Endodermal cell (in vitro differentiated cells): ENCODE results near the gene GPM6B. TPM values are rescaled to one million over a fixed set of nuclear protein-coding genes. Genes with fewer than 3 reads are reported as not detected.

ENCODE experiments used
- DNase-seq: peaks from one replicate; pipeline ENCODE4 v3.0.0-alpha.2; 2017
- H3K27ac ChIP-seq: 2 replicates; pipeline ENCODE4 v1.5.1; 2013; ENCODE audit warnings: mild to moderate bottlenecking, low read depth, low read length, moderate library complexity
- H3K27me3 ChIP-seq: 2 replicates; pipeline ENCODE4 v1.6.1; 2013; ENCODE audit warnings: mild to moderate bottlenecking, low read length, moderate library complexity; ENCODE audit not compliant: insufficient read depth, control insufficient read depth, poor library complexity, severe bottlenecking
- H3K36me3 ChIP-seq: 2 replicates; pipeline ENCODE4 v1.7.0; 2013; ENCODE audit warnings: mild to moderate bottlenecking, low read length, moderate library complexity; ENCODE audit not compliant: control insufficient read depth, insufficient read depth
- H3K4me1 ChIP-seq: one replicate; pipeline ENCODE4 v1.7.0; 2013; ENCODE audit warnings: low read length; ENCODE audit not compliant: control insufficient read depth, insufficient read depth
- H3K4me3 ChIP-seq: 2 replicates; pipeline ENCODE4 v1.5.1; 2013; ENCODE audit warnings: mild to moderate bottlenecking, low read length, moderate library complexity
- H3K9ac ChIP-seq: 2 replicates; pipeline ENCODE4 v1.6.1; 2013; ENCODE audit warnings: mild to moderate bottlenecking, low read length, moderate library complexity; ENCODE audit not compliant: poor library complexity, severe bottlenecking; ENCODE audit errors: extremely low read depth
- H3K9me3 ChIP-seq: 2 replicates; pipeline ENCODE4 v1.6.1; 2013; ENCODE audit warnings: mild to moderate bottlenecking, low read length, moderate library complexity; ENCODE audit not compliant: control insufficient read depth
- H3K27ac Mint-ChIP-seq: 2 replicates; pipeline ENCODE4 v1.8.0; 2020; ENCODE audit warnings: mixed read lengths
- H3K27me3 Mint-ChIP-seq: 2 replicates; pipeline ENCODE4 v1.8.0; 2021; ENCODE audit warnings: mild to moderate bottlenecking, mixed read lengths; ENCODE audit not compliant: insufficient read depth
- H3K36me3 Mint-ChIP-seq: 2 replicates; pipeline ENCODE4 v1.8.0; 2020; ENCODE audit warnings: low read depth, mixed read lengths
- H3K4me1 Mint-ChIP-seq: 2 replicates; pipeline ENCODE4 v1.8.0; 2020; ENCODE audit warnings: mixed read lengths
- H3K4me3 Mint-ChIP-seq: 2 replicates; pipeline ENCODE4 v1.8.0; 2020; ENCODE audit warnings: mild to moderate bottlenecking, moderate library complexity, mixed read lengths
- H3K9me3 Mint-ChIP-seq: 2 replicates; pipeline ENCODE4 v1.8.0; 2020; ENCODE audit warnings: mild to moderate bottlenecking, mixed read lengths
- WGBS, 2 experiments: methylation state at CpG; one replicate each; pipeline versions ENCODE4 v1.1.5 to v1.1.7; 2013; ENCODE audit warnings: missing lambda C conversion rate in 2 of 2, mixed read lengths in 1 of 2; ENCODE audit not compliant: insufficient coverage in 1 of 2, insufficient read length in 1 of 2; 5-methylcytosine and 5-hydroxymethylcytosine counted together
- total RNA-seq, 2 donors: library from RNA; stranded (reverse); fragmentation: NEBNext Ultra II Directional in 1 of 2; extraction: Animal tissue kit (Norgen Biotek cat#: 25700) in 1 of 2; gene quantifications; 2 replicates in 1 of 2; 3 replicates in 1 of 2; pipeline ENCODE4 v1.2.1, GENCODE V29; 2021
- TF ChIP-seq, protein P1 (sequence below): fragments of 200-600 bp; sonication (generic); conservative IDR thresholded peaks from 2 replicates; pipeline ENCODE4 v1.5.0; 2021; ENCODE audit warnings: antibody characterized with exemption, mild to moderate bottlenecking

GPM6B gene
- total RNA-seq, 2 donors from 2014 or later: 26.2 to 61.1 TPM

DNA sequence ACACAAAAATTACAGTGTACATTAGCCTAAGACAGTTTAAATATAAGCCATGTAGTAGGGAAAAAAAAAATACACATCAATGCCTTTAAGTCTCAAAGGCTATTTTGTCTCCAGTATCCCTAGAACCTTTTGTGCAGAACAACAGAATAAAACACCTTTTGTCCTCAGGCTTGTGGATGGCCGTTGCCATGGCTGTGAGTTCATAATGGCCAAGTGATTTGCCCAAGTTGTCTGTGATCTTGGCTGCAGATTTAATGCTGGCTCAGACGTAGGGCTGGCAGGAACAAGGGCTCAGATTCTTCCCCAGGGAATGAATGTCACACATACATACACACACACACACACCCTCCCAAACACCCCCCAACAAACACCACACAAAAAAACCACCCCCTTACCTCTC is 25.3 kb downstream of the GPM6B start:
- no peak overlapping the region for H3K4me3 ChIP-seq
- Mint-ChIP-seq H3K4me3 (no peak overlapping the region), H3K36me3 (no peaks in the 10 kb centered on the region), H3K9me3 (peaks cover 42% of the 10 kb centered on the region), H3K27me3 (no peaks in the 10 kb centered on the region), H3K27ac (no peak overlapping the region), H3K4me1 (peaks cover 8% of the 10 kb centered on the region)
- no peaks in the 10 kb centered on the region for H3K36me3 ChIP-seq
- no peaks in the 10 kb centered on the region for H3K9me3 ChIP-seq
- H3K27ac ChIP-seq: peak overlapping the region; percentile 95
- H3K4me1 ChIP-seq: no peaks in the 10 kb centered on the region
- H3K9ac ChIP-seq: no peak overlapping the region
- no peaks in the 10 kb centered on the region for H3K27me3 ChIP-seq
- WGBS, 2 experiments: 60 to 89% methylated on average over 1 to 2 of the region's 2 CpGs
- TF ChIP-seq, protein P1, sequence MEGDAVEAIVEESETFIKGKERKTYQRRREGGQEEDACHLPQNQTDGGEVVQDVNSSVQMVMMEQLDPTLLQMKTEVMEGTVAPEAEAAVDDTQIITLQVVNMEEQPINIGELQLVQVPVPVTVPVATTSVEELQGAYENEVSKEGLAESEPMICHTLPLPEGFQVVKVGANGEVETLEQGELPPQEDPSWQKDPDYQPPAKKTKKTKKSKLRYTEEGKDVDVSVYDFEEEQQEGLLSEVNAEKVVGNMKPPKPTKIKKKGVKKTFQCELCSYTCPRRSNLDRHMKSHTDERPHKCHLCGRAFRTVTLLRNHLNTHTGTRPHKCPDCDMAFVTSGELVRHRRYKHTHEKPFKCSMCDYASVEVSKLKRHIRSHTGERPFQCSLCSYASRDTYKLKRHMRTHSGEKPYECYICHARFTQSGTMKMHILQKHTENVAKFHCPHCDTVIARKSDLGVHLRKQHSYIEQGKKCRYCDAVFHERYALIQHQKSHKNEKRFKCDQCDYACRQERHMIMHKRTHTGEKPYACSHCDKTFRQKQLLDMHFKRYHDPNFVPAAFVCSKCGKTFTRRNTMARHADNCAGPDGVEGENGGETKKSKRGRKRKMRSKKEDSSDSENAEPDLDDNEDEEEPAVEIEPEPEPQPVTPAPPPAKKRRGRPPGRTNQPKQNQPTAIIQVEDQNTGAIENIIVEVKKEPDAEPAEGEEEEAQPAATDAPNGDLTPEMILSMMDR: no peak
- no peak for DNase-seq

DNA sequence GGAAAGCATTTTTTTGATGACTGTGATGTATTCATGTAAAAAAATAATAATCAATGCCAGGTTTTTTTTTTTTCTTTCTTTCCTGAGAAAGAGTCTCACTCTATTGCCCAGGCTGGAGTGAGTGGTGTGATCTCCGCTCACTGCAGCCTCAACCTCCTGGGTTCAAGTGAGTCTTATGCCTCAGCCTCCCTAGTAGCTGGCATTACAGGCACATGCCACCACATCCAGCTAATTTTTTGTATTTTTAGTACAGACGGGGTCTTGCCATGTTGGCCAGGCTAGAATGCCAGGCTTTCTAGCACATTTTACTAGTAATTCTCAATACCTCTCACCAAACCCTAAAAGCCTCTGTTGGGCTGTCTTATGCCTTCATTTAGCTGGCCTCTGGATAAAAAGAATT is 25.7 kb downstream of the GPM6B start:
- TF ChIP-seq, protein P1: no peak
- Mint-ChIP-seq H3K4me3 (no peak overlapping the region), H3K4me1 (peaks cover 10% of the 10 kb centered on the region)

DNA sequence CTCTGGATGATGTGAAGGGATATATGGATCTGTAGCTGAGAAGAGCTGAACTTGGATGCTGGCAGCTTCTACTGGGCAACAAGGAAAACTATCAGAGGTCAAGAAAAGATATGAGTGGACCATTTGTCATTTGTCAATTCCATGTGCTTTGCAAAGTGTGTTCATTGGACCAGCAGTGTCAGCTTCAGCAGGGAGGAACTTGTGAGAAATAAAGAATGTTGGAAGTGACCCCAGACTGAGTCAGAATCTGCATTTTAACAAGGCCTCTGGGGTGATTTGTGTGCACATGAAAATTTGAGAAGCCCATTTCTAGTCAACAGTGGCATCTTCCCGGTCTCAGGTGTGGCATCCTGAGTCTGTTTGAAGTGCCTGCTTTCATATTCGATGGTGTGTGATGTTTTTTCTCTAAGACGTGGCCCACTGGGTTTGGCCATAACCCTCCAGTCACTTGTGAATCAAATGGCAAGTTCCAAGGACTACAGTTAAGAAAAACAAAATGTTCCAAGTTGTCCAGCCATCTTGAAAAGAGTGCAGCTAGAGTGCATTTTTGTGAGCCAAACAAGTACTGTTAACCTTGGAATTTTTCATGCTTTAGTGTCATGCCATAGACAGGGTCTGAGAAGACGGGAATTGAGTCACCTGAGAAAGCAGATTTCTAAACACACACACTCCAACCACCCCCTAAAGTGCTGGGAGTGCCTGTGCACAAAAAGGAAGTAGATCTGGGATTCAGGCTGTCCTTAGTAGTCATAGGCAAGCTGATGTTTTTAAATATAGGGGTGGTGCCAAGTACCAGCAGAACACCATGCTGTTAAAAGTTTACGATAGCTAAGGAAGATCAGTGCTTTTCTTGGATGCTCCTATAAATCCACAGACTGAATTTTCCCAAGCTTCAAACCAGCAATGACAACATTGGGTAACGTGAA is 26.4 kb downstream of the GPM6B start:
- WGBS, 2 experiments: 82 to 89% methylated on average over 3 to 4 of the region's 6 CpGs
- DNase-seq: no peak
- peaks cover 10% of the 10 kb centered on the region for H3K4me1 Mint-ChIP-seq
- H3K4me3 ChIP-seq: no peak overlapping the region
- H3K9me3 Mint-ChIP-seq: peaks cover 45% of the 10 kb centered on the region
- no peaks in the 10 kb centered on the region for H3K27me3 ChIP-seq
- H3K4me1 ChIP-seq: no peaks in the 10 kb centered on the region
- H3K27ac Mint-ChIP-seq: no peak overlapping the region
- H3K27me3 Mint-ChIP-seq: no peaks in the 10 kb centered on the region
- H3K9ac ChIP-seq: no peak overlapping the region
- TF ChIP-seq, protein P1: no peak
- no peaks in the 10 kb centered on the region for H3K36me3 Mint-ChIP-seq
- no peaks in the 10 kb centered on the region for H3K36me3 ChIP-seq
- no peaks in the 10 kb centered on the region for H3K9me3 ChIP-seq
- H3K4me3 Mint-ChIP-seq: no peak overlapping the region
- no peak overlapping the region for H3K27ac ChIP-seq

More for the DNA sequence above, 25.7 kb downstream of the GPM6B start:
- no peaks in the 10 kb centered on the region for H3K4me1 ChIP-seq
- no peak overlapping the region for H3K27ac Mint-ChIP-seq
- H3K27ac ChIP-seq: peak overlapping the region; percentile 95
- H3K27me3 ChIP-seq: no peaks in the 10 kb centered on the region
- no peaks in the 10 kb centered on the region for H3K36me3 ChIP-seq
- no peak for DNase-seq
- no peaks in the 10 kb centered on the region for H3K36me3 Mint-ChIP-seq
- peaks cover 41% of the 10 kb centered on the region for H3K9me3 Mint-ChIP-seq
- WGBS, 2 experiments: 96% methylated on average over 2 of the region's 2 CpGs; no CpG with 5 or more reads in 1 of the 2 experiments
- no peaks in the 10 kb centered on the region for H3K27me3 Mint-ChIP-seq
- no peak overlapping the region for H3K4me3 ChIP-seq
- no peak overlapping the region for H3K9ac ChIP-seq
- no peaks in the 10 kb centered on the region for H3K9me3 ChIP-seq
